Amygdala (tissue), 56 donors: ENCODE data around the gene PRSS22.

Experiments used
- DNase-seq, 56 donors: peaks; one replicate each; lab custom pipeline; 2025; lab: John Stamatoyannopoulos, UW

The PRSS22 gene

DNA sequence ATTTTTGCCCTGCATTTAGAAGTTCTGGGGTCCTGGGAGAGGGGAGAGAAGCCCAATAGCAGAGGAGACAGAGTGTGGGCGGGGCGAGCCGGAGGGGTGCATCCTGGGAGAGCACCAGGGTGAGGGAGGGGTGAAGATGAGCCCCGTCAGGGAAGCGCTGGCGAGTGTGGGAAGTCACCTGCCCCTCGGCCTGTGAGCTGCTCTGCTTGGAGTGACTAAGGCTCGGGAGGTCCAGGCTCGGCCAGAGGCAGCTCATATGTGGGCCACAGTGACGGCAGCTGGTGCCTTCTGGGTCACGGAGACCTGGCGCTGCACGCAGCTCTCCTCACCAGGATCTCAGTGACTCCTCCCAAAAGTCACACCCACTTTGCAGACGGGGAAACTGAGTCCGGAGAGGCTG, 26.8 kb downstream of the PRSS22 start:
- DNase-seq: no peak

GRCh38 chr16:2830355-2830695, 27.6 kb downstream of the PRSS22 start:
- DNase-seq: no peak

- no peak for DNase-seq
These were observed 28.2 kb downstream of the PRSS22 start, which contains the start of gene ZG16B for GRCh38 chr16:2829501-2830354. Gene ZG16B (plus strand): TSS chr16:2830303. CDS start chr16:2830442, 139 bp downstream.

DNA sequence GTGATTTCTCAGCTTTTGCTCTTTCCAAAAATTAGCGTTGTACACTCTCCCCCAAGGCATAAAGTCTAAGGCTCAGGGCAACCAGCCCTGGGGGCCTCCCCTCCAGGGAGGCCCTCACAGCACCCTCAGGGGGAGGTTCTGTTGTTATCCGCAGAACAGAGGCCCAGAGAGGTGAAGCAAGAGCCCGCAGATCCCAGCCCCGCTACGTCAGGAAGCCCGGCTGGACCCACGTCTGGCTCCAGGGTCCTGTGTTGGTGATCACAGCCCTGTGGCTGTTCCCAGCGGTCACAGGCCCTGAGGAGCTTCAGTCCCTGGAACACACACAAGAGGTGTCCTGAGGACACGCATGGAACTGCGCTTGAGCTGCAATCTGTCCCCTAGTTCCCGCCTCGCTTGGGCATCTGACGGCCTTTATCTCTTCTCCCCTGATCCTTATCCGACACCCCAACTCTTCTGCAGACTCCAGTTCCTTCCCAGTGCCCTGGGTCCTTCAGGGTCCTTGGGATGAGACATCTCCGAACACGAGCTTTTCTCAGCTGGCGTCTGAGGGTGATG, 29.0 kb downstream of the PRSS22 start:
- DNase-seq: no peak

DNA sequence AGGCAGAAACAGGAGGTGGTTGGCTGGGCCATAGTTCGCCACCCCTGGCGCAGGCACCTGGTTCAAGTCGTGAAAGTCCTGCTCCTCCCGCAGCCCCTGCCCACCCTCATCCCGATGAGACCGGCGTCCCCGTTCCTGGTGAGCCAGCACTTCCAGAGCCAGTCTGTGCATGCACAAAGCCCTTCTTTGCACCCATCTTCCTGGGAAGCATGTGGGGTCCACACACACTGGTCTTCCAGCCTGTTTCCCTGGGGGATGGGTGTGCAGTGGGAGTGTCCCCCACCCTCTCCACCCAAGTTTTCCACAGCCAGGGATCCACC, 29.5 kb downstream of the PRSS22 start:
- DNase-seq: no peak

- no peak for DNase-seq
These were observed 30.0 kb downstream of the PRSS22 start for GRCh38 chr16:2827831-2828520.

DNA sequence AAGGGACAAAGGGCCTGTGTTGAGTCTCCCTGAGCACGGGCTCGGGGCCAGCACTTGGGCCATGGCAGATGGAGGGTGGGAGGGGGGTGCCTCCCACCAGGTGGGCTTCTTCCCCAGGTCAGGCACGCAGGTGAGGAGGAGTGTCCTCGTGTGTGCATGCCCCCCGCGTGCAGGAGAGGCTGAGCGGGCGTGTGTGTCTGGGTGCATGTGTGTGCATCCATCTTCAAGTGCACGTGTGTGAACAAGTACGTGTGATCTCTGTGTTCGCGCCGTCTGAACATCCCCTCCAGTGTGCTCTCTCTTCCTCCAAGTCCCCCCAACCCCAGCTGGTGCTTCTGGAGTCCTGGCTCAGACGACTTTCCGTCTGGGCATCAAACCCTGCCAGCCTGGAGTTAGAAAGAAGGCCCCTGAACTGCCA, 30.6 kb downstream of the PRSS22 start:
- peak in 1 of 56 donors; percentile 22 for DNase-seq

DNA sequence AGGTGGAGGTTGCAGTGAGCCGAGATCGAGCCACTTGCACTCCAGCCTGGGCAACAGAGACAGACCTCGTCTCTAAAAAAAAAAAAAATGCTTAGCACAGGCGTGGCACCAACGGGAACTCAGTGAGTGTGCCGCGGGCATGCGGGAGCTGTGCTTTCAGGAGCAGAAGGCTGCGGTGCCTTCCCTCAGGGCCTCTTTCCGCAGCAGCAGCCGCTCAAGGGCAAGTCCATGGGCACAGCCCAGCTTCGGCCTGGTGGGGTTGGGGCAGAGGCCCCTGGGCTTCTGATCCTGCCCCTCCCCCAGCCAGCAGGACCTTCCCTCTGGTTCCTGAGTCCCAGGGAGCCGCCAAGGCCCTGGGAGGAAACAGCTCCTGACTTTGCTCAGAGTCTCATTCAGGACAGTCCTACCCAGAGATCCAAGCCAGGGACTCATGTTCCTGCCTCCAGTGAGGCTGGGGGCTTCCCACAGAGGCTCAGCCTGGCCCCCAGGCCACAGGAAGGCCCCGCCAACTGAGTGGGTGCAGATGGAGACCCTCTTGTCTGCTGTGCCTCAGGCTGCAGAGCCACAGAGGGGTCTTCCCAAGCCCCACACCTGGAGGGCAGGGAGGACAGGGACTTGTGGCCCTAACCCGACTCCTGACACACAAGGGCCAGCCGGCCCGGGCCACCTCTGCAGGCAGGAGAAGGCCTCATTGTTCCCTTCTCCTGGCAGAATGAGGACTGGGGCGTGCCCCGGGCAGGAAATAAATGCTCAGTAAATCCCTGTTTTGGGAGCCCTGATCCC, 31.2 kb downstream of the PRSS22 start:
- DNase-seq: no peak

- DNase-seq: no peak
These were observed 32.1 kb downstream of the PRSS22 start for GRCh38 chr16:2825906-2826305.

GRCh38 chr16:2825049-2825742, 32.8 kb downstream of the PRSS22 start:
- DNase-seq: no peak

DNA sequence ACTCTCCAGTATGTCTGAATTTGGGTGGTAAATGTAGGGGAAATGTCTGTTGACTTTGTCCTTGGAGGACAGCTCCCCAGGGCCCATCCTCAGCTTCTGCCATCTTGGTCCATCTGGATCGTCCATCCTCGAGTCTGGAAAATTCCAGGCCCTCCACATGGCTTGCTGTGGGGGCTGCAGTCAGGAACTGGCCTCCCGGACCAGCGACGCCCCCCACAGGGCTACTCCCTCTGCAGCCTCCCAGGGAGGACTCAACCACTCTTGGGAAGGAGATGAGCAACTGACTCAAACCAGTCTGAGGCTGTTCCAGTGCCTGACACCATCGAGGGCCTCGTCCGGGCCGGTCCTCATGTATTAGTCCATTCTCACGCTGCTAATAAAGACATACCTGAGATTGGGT, 33.3 kb downstream of the PRSS22 start:
- DNase-seq: no peak

- no peak for DNase-seq
These were observed 35.5 kb downstream of the PRSS22 start for GRCh38 chr16:2822496-2822895.

- DNase-seq: no peak
These were observed 35.8 kb downstream of the PRSS22 start for GRCh38 chr16:2822158-2822495.

DNA sequence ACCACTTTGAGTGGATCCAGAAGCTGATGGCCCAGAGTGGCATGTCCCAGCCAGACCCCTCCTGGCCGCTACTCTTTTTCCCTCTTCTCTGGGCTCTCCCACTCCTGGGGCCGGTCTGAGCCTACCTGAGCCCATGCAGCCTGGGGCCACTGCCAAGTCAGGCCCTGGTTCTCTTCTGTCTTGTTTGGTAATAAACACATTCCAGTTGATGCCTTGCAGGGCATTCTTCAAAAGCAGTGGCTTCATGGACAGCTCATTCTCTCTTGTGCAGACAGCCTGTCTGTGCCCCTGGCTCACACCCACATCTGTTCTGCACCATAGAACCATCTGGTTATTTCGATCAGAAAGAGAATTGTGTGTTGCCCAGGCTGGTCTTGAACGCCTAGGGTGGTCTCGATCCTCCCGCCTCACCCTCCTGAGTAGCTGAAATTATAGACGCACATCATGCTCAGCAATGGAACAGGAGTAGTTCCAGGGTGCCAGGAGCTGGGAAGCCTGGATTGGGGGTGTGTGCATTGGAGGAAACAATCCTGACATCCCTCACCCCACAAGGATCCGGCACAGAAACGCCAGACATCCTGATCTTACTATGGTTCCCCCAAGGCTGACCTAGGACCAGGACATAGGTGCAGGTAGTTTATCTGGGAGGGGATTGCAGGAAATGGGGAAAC, 36.3 kb downstream of the PRSS22 start:
- DNase-seq: no peak

GRCh38 chr16:2820836-2821486, 37.0 kb downstream of the PRSS22 start:
- no peak for DNase-seq

- DNase-seq: no peak
These were observed 37.8 kb downstream of the PRSS22 start for GRCh38 chr16:2819939-2820835.

GRCh38 chr16:2819179-2819938, 38.6 kb downstream of the PRSS22 start:
- no peak for DNase-seq
